ENCODE results near the gene PI4K2B.
A peak's percentile ranks its signal among the peaks of the same experiment; 100 is the strongest.
"Not testable (repeated sequence)": the region's sequence is repeated elsewhere in the genome, so short reads cannot be mapped to it uniquely, and the experiment has no call there.

Gene PI4K2B

GRCh38 chr4:25313201-25313895, 79.5 kb downstream of the PI4K2B start:
- DNase-seq (ENCODE audit: low read depth) = peak; percentile 13
- peak overlapping the region; percentile 92 for H3K4me3 ChIP-seq (ENCODE audit: low read depth, low read length)
- no peak for TF ChIP-seq CTCF (conservative IDR thresholded peaks at IDR 0.05; ENCODE audit: low read depth, low read length)

GRCh38 chr4:25320336-25320735, 86.5 kb downstream of the PI4K2B start:
- no peak overlapping the region for H3K4me3 ChIP-seq (ENCODE audit: low read depth, low read length)
- TF ChIP-seq CTCF (conservative IDR thresholded peaks at IDR 0.05; ENCODE audit: low read depth, low read length) = no peak
- DNase-seq (ENCODE audit: low read depth) = peak; percentile 63

GRCh38 chr4:25320773-25321172, 86.9 kb downstream of the PI4K2B start:
- DNase-seq (ENCODE audit: low read depth) = peak; percentile 97
- TF ChIP-seq CTCF (conservative IDR thresholded peaks at IDR 0.05; ENCODE audit: low read depth, low read length) = no peak
- H3K4me3 ChIP-seq (ENCODE audit: low read depth, low read length) = no peak overlapping the region

- H3K4me3 ChIP-seq (ENCODE audit: low read depth, low read length) = no peak overlapping the region
- DNase-seq (ENCODE audit: low read depth) = no peak
- TF ChIP-seq CTCF (conservative IDR thresholded peaks at IDR 0.05; ENCODE audit: low read depth, low read length) = no peak
Observed at GRCh38 chr4:25321703-25322102, 87.9 kb downstream of the PI4K2B start.

- H3K4me3 ChIP-seq (ENCODE audit: low read depth, low read length); DNase-seq (ENCODE audit: low read depth): not testable (repeated sequence)
Observed at GRCh38 chr4:25328463-25328862, 94.6 kb downstream of the PI4K2B start.

All from choroid plexus epithelial cell (primary cell).